Erythroblast (primary cell): ENCODE data around the gene SLC23A3.

Experiments
- GATA1 ChIP-seq: IDR thresholded peaks from 2 replicates; pipeline ENCODE4 v1.6.1; 2011; ENCODE audit warnings: low read depth, mild to moderate bottlenecking, control low read depth, low read length, moderate library complexity
- POLR2A ChIP-seq: IDR thresholded peaks from 2 replicates; pipeline ENCODE4 v1.6.1; 2011; ENCODE audit warnings: mild to moderate bottlenecking, low read length

- TF ChIP-seq POLR2A (no peak), GATA1 (no peak)
These were observed 45.3 kb downstream of the SLC23A3 start for GRCh38 chr2:219124381-219125110.
